ENCODE data around the gene SLC25A44. TPM values are rescaled to one million over a fixed set of nuclear protein-coding genes. Genes with fewer than 3 reads are reported as not detected.

SLC25A44 gene
- total RNA-seq, 1 donor from 2014 or later = 21.3 TPM

DNA sequence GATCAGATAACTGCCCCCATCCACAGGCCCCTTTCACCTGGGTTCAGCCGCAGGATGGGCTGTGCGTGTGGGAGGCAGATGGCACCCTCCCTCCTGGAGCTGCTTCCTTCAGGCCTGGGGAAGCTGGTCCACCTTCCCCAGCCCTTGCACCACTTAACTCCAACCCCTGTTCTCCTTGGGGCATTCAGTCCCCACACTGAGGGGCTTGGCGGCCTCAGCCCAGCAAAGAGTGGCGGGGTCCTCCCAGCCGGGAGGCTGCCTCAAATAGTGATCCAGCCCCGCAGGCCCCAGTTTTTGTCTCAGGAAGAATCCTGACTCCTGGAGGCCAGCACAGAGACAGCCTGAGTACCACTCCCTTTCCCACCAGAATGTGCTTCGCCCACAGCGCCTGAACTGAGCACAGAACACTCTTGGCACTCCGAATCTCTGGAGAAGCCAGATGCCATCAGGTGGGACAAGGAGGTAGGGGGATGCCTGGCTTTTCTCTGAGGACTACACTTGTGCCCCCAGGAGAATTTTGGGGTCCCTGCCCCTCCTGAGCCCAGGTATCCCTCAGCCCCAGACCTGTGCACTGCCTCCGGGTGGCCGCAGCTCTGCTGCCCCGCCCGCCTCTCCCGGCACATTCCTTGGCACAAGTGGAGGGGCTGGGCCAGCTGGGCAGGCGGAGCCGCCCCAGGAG lies 53.0 kb downstream of the SLC25A44 start:
- Histone ChIP-seq H2AFZ (ENCODE audit: low read depth, low read length) (no peak overlapping the region), H3K9ac (ENCODE audit: low read length) (no peak overlapping the region), H3K36me3 (ENCODE audit: insufficient read depth, low read length) (peaks cover 17% of the 10 kb centered on the region), H3K27me3 (ENCODE audit: insufficient read depth, low read length) (peaks cover 2% of the 10 kb centered on the region), H3K4me3 (ENCODE audit: insufficient read depth, low read depth, low read length) (no peak overlapping the region), H3K4me1 (ENCODE audit: insufficient read depth, low read length) (peaks cover 16% of the 10 kb centered on the region), H3K9me3 (ENCODE audit: insufficient read depth, low read depth, low read length) (no peaks in the 10 kb centered on the region), H3K4me2 (ENCODE audit: low read length) (no peak overlapping the region), H3K27ac (ENCODE audit: low read depth, low read length) (no peak overlapping the region), H4K20me1 (ENCODE audit: insufficient read depth, low read length) (peaks cover 12% of the 10 kb centered on the region), H3K79me2 (ENCODE audit: insufficient read depth, low read length) (no peaks in the 10 kb centered on the region)
- H3K9me3 Mint-ChIP-seq (ENCODE audit: unreplicated experiment) = no peaks in the 10 kb centered on the region
- no peak overlapping the region for H3K27ac Mint-ChIP-seq (ENCODE audit: unreplicated experiment)
- FAIRE-seq = no peak
- H3K4me3 Mint-ChIP-seq (ENCODE audit: unreplicated experiment) = no peak overlapping the region
- no peak for TF ChIP-seq EZH2 (IDR thresholded peaks at IDR 0.05; ENCODE audit: insufficient read depth, low read length)
- no peak for TF ChIP-seq CTCF (IDR thresholded peaks at IDR 0.05; ENCODE audit: insufficient read depth, low read depth, low read length)
- no peak for DNase-seq (ENCODE audit: low read depth)
- no peaks in the 10 kb centered on the region for H3K36me3 Mint-ChIP-seq (ENCODE audit: low read depth, unreplicated experiment)
- peaks cover 5% of the 10 kb centered on the region for H3K27me3 Mint-ChIP-seq (ENCODE audit: low read depth, unreplicated experiment)
- H3K4me1 Mint-ChIP-seq (ENCODE audit: low read depth, unreplicated experiment) = peaks cover 3% of the 10 kb centered on the region

- H3K4me1 ChIP-seq (ENCODE audit: insufficient read depth, low read length) = peaks cover 12% of the 10 kb centered on the region
- H3K4me2 ChIP-seq (ENCODE audit: low read length) = no peak within 1 kb of the TSS
- H4K20me1 ChIP-seq (ENCODE audit: insufficient read depth, low read length) = peaks cover 19% of the 10 kb centered on the region
- peaks cover 2% of the 10 kb centered on the region for H3K27me3 ChIP-seq (ENCODE audit: insufficient read depth, low read length)
- no peak within 1 kb of the TSS for H3K27ac ChIP-seq (ENCODE audit: low read depth, low read length)
- no peak within 1 kb of the TSS for H3K4me3 ChIP-seq (ENCODE audit: insufficient read depth, low read depth, low read length)
- H3K79me2 ChIP-seq (ENCODE audit: insufficient read depth, low read length) = no peaks in the 10 kb centered on the region
- Mint-ChIP-seq H3K27ac (ENCODE audit: unreplicated experiment) (no peak within 1 kb of the TSS), H3K4me3 (ENCODE audit: unreplicated experiment) (no peak within 1 kb of the TSS), H3K27me3 (ENCODE audit: low read depth, unreplicated experiment) (peaks cover 5% of the 10 kb centered on the region), H3K9me3 (ENCODE audit: unreplicated experiment) (no peaks in the 10 kb centered on the region), H3K4me1 (ENCODE audit: low read depth, unreplicated experiment) (peaks cover 3% of the 10 kb centered on the region), H3K36me3 (ENCODE audit: low read depth, unreplicated experiment) (peaks cover 2% of the 10 kb centered on the region)
- no peak within 1 kb of the TSS for H2AFZ ChIP-seq (ENCODE audit: low read depth, low read length)
- no peak for FAIRE-seq
- H3K36me3 ChIP-seq (ENCODE audit: insufficient read depth, low read length) = peaks cover 24% of the 10 kb centered on the region
- no peak within 1 kb of the TSS for H3K9ac ChIP-seq (ENCODE audit: low read length)
- no peaks in the 10 kb centered on the region for H3K9me3 ChIP-seq (ENCODE audit: insufficient read depth, low read depth, low read length)
- TF ChIP-seq EZH2 (IDR thresholded peaks at IDR 0.05; ENCODE audit: insufficient read depth, low read length) = no peak
- TF ChIP-seq CTCF (IDR thresholded peaks at IDR 0.05; ENCODE audit: insufficient read depth, low read depth, low read length) = no peak
- DNase-seq (ENCODE audit: low read depth) = no peak
These were observed 53.8 kb downstream of the SLC25A44 start, which contains the start of gene PAQR6 for GRCh38 chr1:156247460-156248322. PAQR6 (minus strand) TSS chr1:156248056; CDS start chr1:156246731, 1,325 bp downstream.

All from astrocyte (in vitro differentiated cells and primary cell).